G401.6 (cell line): Measurements from ENCODE around the gene NYNRIN.
A peak's percentile ranks its signal among the peaks of the same experiment; 100 is the strongest.

Experiments
- FAIRE-seq: peaks from 2 replicates; lab custom pipeline; 2012; peaks lifted over from hg19 to GRCh38; lab: Jason Lieb, UNC

Gene NYNRIN

GRCh38 chr14:24392325-24393091 lies 6.3 kb upstream of the NYNRIN start:
- no peak for FAIRE-seq

GRCh38 chr14:24394275-24394674 lies 4.5 kb upstream of the NYNRIN start:
- no peak for FAIRE-seq

- no peak for FAIRE-seq
Measured at GRCh38 chr14:24395609-24396582, 2.9 kb upstream of the NYNRIN start.

- no peak for FAIRE-seq
Measured at GRCh38 chr14:24397639-24398292, 1.0 kb upstream of the NYNRIN start.

GRCh38 chr14:24398293-24398652 lies 530 bp upstream of the NYNRIN start:
- no peak for FAIRE-seq

- no peak for FAIRE-seq
Measured at GRCh38 chr14:24399447-24399822, 632 bp downstream of the NYNRIN start.

GRCh38 chr14:24399999-24400718 lies 1.4 kb downstream of the NYNRIN start:
- FAIRE-seq: no peak

- FAIRE-seq: no peak
Measured at GRCh38 chr14:24401810-24402702, 3.3 kb downstream of the NYNRIN start.

- no peak for FAIRE-seq
Measured at GRCh38 chr14:24403294-24403998, 4.6 kb downstream of the NYNRIN start.

GRCh38 chr14:24404814-24405213 lies 6.0 kb downstream of the NYNRIN start:
- FAIRE-seq: no peak

- FAIRE-seq: no peak
Measured at GRCh38 chr14:24406416-24406815, 7.6 kb downstream of the NYNRIN start.

GRCh38 chr14:24407608-24408325 lies 9.0 kb downstream of the NYNRIN start:
- no peak for FAIRE-seq

GRCh38 chr14:24408764-24409163 lies 10.0 kb downstream of the NYNRIN start:
- no peak for FAIRE-seq

GRCh38 chr14:24409192-24409591 lies 10.4 kb downstream of the NYNRIN start:
- no peak for FAIRE-seq

- FAIRE-seq: no peak
Measured at GRCh38 chr14:24409956-24410355, 11.2 kb downstream of the NYNRIN start.

- peak; percentile 77 for FAIRE-seq
Measured at GRCh38 chr14:24411443-24412389, 12.9 kb downstream of the NYNRIN start.

GRCh38 chr14:24414077-24414476 lies 15.3 kb downstream of the NYNRIN start:
- FAIRE-seq: no peak

- FAIRE-seq: no peak
Measured at GRCh38 chr14:24414732-24415420, 16.1 kb downstream of the NYNRIN start.
